Stimulated activated naive B cell treated with anti-CD40 and anti-IgM and Interleukin-4, amounts not matched to agents 10 μg/mL and 1 μg/mL and 100 μg/mL, for 72 hours (primary cell): ENCODE measurements around the gene RNASEH2A.

Experiments used
- ATAC-seq, 2 donors: fragments of 150-1000 bp; cut with Tn5 transposase; replicated peaks; 2 replicates each; pipeline ENCODE4 v1.10.0; 2021; ENCODE audit warnings: moderate library complexity in 1 of 2
- DNase-seq: peaks from one replicate; pipeline ENCODE4 v3.0.0; 2021
- H3K27ac Mint-ChIP-seq: one replicate; pipeline ENCODE4 v1.8.0; 2022; ENCODE audit warnings: mild to moderate bottlenecking, mixed read lengths
- H3K27me3 Mint-ChIP-seq, 2 donors: one replicate each; pipeline ENCODE4 v1.8.0; 2022; ENCODE audit warnings: mixed read lengths in 2 of 2
- H3K36me3 Mint-ChIP-seq, 2 donors: one replicate each; pipeline ENCODE4 v1.8.0; 2022; ENCODE audit warnings: mixed read lengths in 2 of 2, mild to moderate bottlenecking in 1 of 2
- H3K4me1 Mint-ChIP-seq, 2 donors: one replicate each; pipeline ENCODE4 v1.8.0; 2022; ENCODE audit warnings: mixed read lengths in 2 of 2, mild to moderate bottlenecking in 1 of 2
- H3K4me3 Mint-ChIP-seq, 2 donors: one replicate each; pipeline ENCODE4 v1.8.0; 2022; ENCODE audit warnings: mild to moderate bottlenecking in 2 of 2, mixed read lengths in 2 of 2, moderate library complexity in 1 of 2
- H3K9me3 Mint-ChIP-seq, 2 donors: one replicate each; pipeline ENCODE4 v1.8.0; 2022; ENCODE audit warnings: mixed read lengths in 2 of 2, mild to moderate bottlenecking in 1 of 2

RNASEH2A gene

GRCh38 chr19:12777217-12778016 is 29.0 kb upstream of the RNASEH2A start:
- H3K4me3 Mint-ChIP-seq: peak overlapping the region; percentile 85
- H3K27ac Mint-ChIP-seq: peak overlapping the region; percentile 92
- peaks cover 33 to 56% of the 10 kb centered on the region in 2 donors for H3K4me1 Mint-ChIP-seq
- peak; percentile 44 to 49 for ATAC-seq
- DNase-seq: peak; percentile 72
- no peaks in the 10 kb centered on the region for H3K36me3 Mint-ChIP-seq
- no peaks in the 10 kb centered on the region for H3K27me3 Mint-ChIP-seq
- H3K9me3 Mint-ChIP-seq: no peaks in the 10 kb centered on the region

GRCh38 chr19:12778017-12778904 is 28.1 kb upstream of the RNASEH2A start:
- no peak for DNase-seq
- peak overlapping the region; percentile 85 for H3K4me3 Mint-ChIP-seq
- H3K36me3 Mint-ChIP-seq: no peaks in the 10 kb centered on the region
- H3K27me3 Mint-ChIP-seq: no peaks in the 10 kb centered on the region
- peak; percentile 19 to 23 for ATAC-seq
- peaks cover 34 to 56% of the 10 kb centered on the region in 2 donors for H3K4me1 Mint-ChIP-seq
- no peaks in the 10 kb centered on the region for H3K9me3 Mint-ChIP-seq
- peak overlapping the region; percentile 92 for H3K27ac Mint-ChIP-seq

GRCh38 chr19:12778905-12779161 is 27.6 kb upstream of the RNASEH2A start:
- Mint-ChIP-seq H3K4me1 (peaks cover 33 to 50% of the 10 kb centered on the region in 2 donors), H3K36me3 (no peaks in the 10 kb centered on the region), H3K9me3 (no peaks in the 10 kb centered on the region), H3K27me3 (no peaks in the 10 kb centered on the region), H3K4me3 (peak overlapping the region; percentile 85), H3K27ac (peak overlapping the region; percentile 92)
- ATAC-seq: no peak
- no peak for DNase-seq

GRCh38 chr19:12779162-12779993 is 27.0 kb upstream of the RNASEH2A start:
- Mint-ChIP-seq H3K9me3 (no peaks in the 10 kb centered on the region), H3K27me3 (no peaks in the 10 kb centered on the region), H3K27ac (peak overlapping the region; percentile 79), H3K4me1 (peaks cover 33 to 46% of the 10 kb centered on the region in 2 donors), H3K36me3 (no peaks in the 10 kb centered on the region), H3K4me3 (peak overlapping the region; percentile 49 to 57)
- no peak for DNase-seq
- ATAC-seq: no peak

GRCh38 chr19:12782174-12782423 is 24.3 kb upstream of the RNASEH2A start:
- DNase-seq (no peak), ATAC-seq (no peak)
- H3K27ac Mint-ChIP-seq: no peak overlapping the region
- peaks cover 32 to 40% of the 10 kb centered on the region in 2 donors for H3K4me1 Mint-ChIP-seq
- no peaks in the 10 kb centered on the region for H3K9me3 Mint-ChIP-seq
- no peaks in the 10 kb centered on the region for H3K27me3 Mint-ChIP-seq
- peak overlapping the region; percentile 85 to 86 for H3K4me3 Mint-ChIP-seq
- no peaks in the 10 kb centered on the region for H3K36me3 Mint-ChIP-seq

GRCh38 chr19:12782424-12783290 is 23.7 kb upstream of the RNASEH2A start:
- peak; percentile 59 to 64 for ATAC-seq
- Mint-ChIP-seq H3K9me3 (no peaks in the 10 kb centered on the region), H3K27me3 (no peaks in the 10 kb centered on the region), H3K4me3 (peak overlapping the region; percentile 85 to 86), H3K4me1 (peaks cover 29 to 34% of the 10 kb centered on the region in 2 donors), H3K36me3 (no peaks in the 10 kb centered on the region), H3K27ac (no peak overlapping the region)
- DNase-seq: peak; percentile 87

GRCh38 chr19:12783291-12783848 is 23.0 kb upstream of the RNASEH2A start:
- no peak for DNase-seq
- H3K4me3 Mint-ChIP-seq: peak overlapping the region; percentile 85 to 86
- H3K27ac Mint-ChIP-seq: no peak overlapping the region
- no peaks in the 10 kb centered on the region for H3K36me3 Mint-ChIP-seq
- peaks cover 27 to 32% of the 10 kb centered on the region in 2 donors for H3K4me1 Mint-ChIP-seq
- H3K27me3 Mint-ChIP-seq: no peaks in the 10 kb centered on the region
- peak in 1 of 2 donors; percentile 8 for ATAC-seq
- H3K9me3 Mint-ChIP-seq: no peaks in the 10 kb centered on the region

- Mint-ChIP-seq H3K36me3 (no peaks in the 10 kb centered on the region), H3K4me1 (peaks cover 28 to 32% of the 10 kb centered on the region in 2 donors), H3K27me3 (no peaks in the 10 kb centered on the region), H3K27ac (no peak overlapping the region), H3K4me3 (peak overlapping the region; percentile 43 to 47), H3K9me3 (no peaks in the 10 kb centered on the region)
- ATAC-seq (no peak), DNase-seq (no peak)
These were observed 22.5 kb upstream of the RNASEH2A start for GRCh38 chr19:12783849-12784393.

- no peak overlapping the region for H3K4me3 Mint-ChIP-seq
These were observed 22.0 kb upstream of the RNASEH2A start for GRCh38 chr19:12784394-12784870.

GRCh38 chr19:12784871-12785430 is 21.4 kb upstream of the RNASEH2A start:
- no peak for ATAC-seq
- Mint-ChIP-seq H3K4me1 (peaks cover 26 to 27% of the 10 kb centered on the region in 2 donors), H3K27me3 (no peaks in the 10 kb centered on the region), H3K36me3 (no peaks in the 10 kb centered on the region), H3K9me3 (no peaks in the 10 kb centered on the region), H3K4me3 (no peak overlapping the region), H3K27ac (no peak overlapping the region)
- DNase-seq: no peak

More at GRCh38 chr19:12784394-12784870, 22.0 kb upstream of the RNASEH2A start:
- H3K4me1 Mint-ChIP-seq: peaks cover 28 to 31% of the 10 kb centered on the region in 2 donors
- DNase-seq (no peak), ATAC-seq (no peak)
- H3K9me3 Mint-ChIP-seq: no peaks in the 10 kb centered on the region
- no peak overlapping the region for H3K27ac Mint-ChIP-seq
- no peaks in the 10 kb centered on the region for H3K36me3 Mint-ChIP-seq
- H3K27me3 Mint-ChIP-seq: no peaks in the 10 kb centered on the region

GRCh38 chr19:12785431-12786031 is 20.9 kb upstream of the RNASEH2A start:
- H3K4me1 Mint-ChIP-seq: peaks cover 28 to 30% of the 10 kb centered on the region in 2 donors
- H3K27ac Mint-ChIP-seq: no peak overlapping the region
- no peaks in the 10 kb centered on the region for H3K27me3 Mint-ChIP-seq
- H3K36me3 Mint-ChIP-seq: no peaks in the 10 kb centered on the region
- no peak for DNase-seq
- no peak overlapping the region for H3K4me3 Mint-ChIP-seq
- no peak for ATAC-seq
- H3K9me3 Mint-ChIP-seq: no peaks in the 10 kb centered on the region

GRCh38 chr19:12786141-12786870 is 20.1 kb upstream of the RNASEH2A start:
- peaks cover 2% of the 10 kb centered on the region in 2 donors for H3K36me3 Mint-ChIP-seq
- no peak overlapping the region for H3K27ac Mint-ChIP-seq
- DNase-seq (no peak), ATAC-seq (no peak)
- H3K4me1 Mint-ChIP-seq: peaks cover 36 to 38% of the 10 kb centered on the region in 2 donors
- H3K9me3 Mint-ChIP-seq: no peaks in the 10 kb centered on the region
- H3K27me3 Mint-ChIP-seq: no peaks in the 10 kb centered on the region
- H3K4me3 Mint-ChIP-seq: peak overlapping the region in 1 of 2 donors; percentile 50
